Hepatocyte (in vitro differentiated cells): Measurements from ENCODE around the gene VCPKMT.

ENCODE experiments used
- CTCF ChIP-seq: fragments of 200-600 bp; sonication (generic); IDR thresholded peaks from 2 replicates; pipeline ENCODE4 v1.5.1; 2016; ENCODE audit warnings: antibody characterized with exemption, mild to moderate bottlenecking; ENCODE audit not compliant: poor library complexity
- EZH2phosphoT487 ChIP-seq: fragments of 200-600 bp; sonication (generic); IDR thresholded peaks from one replicate; pipeline ENCODE4 v1.6.1; 2018; ENCODE audit warnings: antibody characterized with exemption, mild to moderate bottlenecking, low read depth, moderate library complexity; ENCODE audit not compliant: unreplicated experiment, severe bottlenecking

GRCh38 chr14:50094056-50094755 is 22.2 kb downstream of the VCPKMT start:
- TF ChIP-seq CTCF: no peak
- TF ChIP-seq EZH2phosphoT487: no peak
